ENCODE results near the gene PRR20G. TPM values are rescaled to one million over a fixed set of nuclear protein-coding genes. Genes with fewer than 3 reads are reported as not detected.

PRR20G gene
- total and polyA plus RNA-seq, 10 of the 15 experiments (the other 5 are each of a cell fraction or from before 2014, with no cell fraction given), result not detected

DNA sequence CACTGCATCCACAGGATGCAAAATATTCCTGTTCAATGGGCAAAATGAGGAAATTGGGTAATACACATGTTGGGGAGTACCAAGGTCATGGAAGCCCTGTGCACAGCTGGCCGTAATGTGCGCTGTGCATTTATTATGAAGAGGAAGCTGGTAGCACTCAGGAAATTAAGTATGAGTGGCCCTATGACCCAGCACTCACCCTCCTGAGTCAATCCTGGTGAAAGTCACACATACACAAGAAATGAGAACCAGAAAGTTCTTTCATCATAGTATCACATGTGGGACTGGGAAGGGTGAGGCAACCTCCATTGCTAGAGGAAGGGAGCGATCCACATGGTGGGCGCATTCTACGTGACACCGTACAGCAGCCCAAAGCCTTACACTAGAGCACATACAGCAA lies 11.4 kb upstream of the PRR20G start:
- Histone ChIP-seq H3K9ac (ENCODE audit: control insufficient read depth, insufficient read depth, low read length) (no peak overlapping the region), H3K4me2 (ENCODE audit: control insufficient read depth, insufficient read depth) (no peak overlapping the region), H3K27me3 (replicated peaks in 1 of 2; ENCODE audit: control insufficient read depth in 2 of 2, insufficient read depth in 2 of 2, low read length in 1 of 2) (no peaks in the 10 kb centered on the region), H3K9me3 (replicated peaks; ENCODE audit: control insufficient read depth, insufficient read depth, low read length) (no peaks in the 10 kb centered on the region; the same call in 2 of the 3 replicates), H3K4me3 (no peak overlapping the region), H2AFZ (ENCODE audit: control insufficient read depth, low read depth, low read length) (no peak overlapping the region), H3K27ac (ENCODE audit: control insufficient read depth, insufficient read depth) (no peak overlapping the region), H3K79me2 (ENCODE audit: control insufficient read depth, insufficient read depth, low read length) (no peaks in the 10 kb centered on the region), H3K4me1 (ENCODE audit: control insufficient read depth, insufficient read depth, low read length) (no peaks in the 10 kb centered on the region), H4K20me1 (ENCODE audit: control insufficient read depth, insufficient read depth) (no peaks in the 10 kb centered on the region), H3K36me3 (ENCODE audit: control insufficient read depth in 2 of 2, insufficient read depth in 2 of 2, low read length in 1 of 2) (no peaks in the 10 kb centered on the region)
- intact Hi-C loops (cut with micrococcal nuclease; ENCODE audit: unreplicated experiment) (no loop called here), in situ Hi-C loops (cut with MboI) (no loop called here)
- 72% methylated on average over 6 of the region's 6 CpGs for WGBS (ENCODE audit: insufficient coverage, insufficient replicate concordance, low lambda C conversion rate, missing lambda C conversion rate)
- RAD21 ChIA-PET (ENCODE audit: unreplicated experiment), result interaction anchor here (1.8 kb wide), 1 partner anchor 78 kb away, joined by 6 read pairs; no protein-coding TSS in a partner anchor
- POLR2A ChIA-PET, result no interaction called here
- FAIRE-seq, result no peak
- no TSS peak for BruUV-seq (replicated peaks)
- TF ChIP-seq, protein P1, sequence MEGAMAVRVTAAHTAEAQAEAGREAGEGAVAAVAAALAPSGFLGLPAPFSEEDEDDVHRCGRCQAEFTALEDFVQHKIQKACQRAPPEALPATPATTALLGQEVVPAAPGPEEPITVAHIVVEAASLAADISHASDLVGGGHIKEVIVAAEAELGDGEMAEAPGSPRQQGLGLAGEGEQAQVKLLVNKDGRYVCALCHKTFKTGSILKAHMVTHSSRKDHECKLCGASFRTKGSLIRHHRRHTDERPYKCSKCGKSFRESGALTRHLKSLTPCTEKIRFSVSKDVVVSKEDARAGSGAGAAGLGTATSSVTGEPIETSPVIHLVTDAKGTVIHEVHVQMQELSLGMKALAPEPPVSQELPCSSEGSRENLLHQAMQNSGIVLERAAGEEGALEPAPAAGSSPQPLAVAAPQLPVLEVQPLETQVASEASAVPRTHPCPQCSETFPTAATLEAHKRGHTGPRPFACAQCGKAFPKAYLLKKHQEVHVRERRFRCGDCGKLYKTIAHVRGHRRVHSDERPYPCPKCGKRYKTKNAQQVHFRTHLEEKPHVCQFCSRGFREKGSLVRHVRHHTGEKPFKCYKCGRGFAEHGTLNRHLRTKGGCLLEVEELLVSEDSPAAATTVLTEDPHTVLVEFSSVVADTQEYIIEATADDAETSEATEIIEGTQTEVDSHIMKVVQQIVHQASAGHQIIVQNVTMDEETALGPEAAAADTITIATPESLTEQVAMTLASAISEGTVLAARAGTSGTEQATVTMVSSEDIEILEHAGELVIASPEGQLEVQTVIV (IDR thresholded peaks at IDR 0.05; ENCODE audit: borderline replicate concordance, partially characterized antibody), result no peak
- TF ChIP-seq KLF5 (IDR thresholded peaks at IDR 0.05; ENCODE audit: partially characterized antibody) (no peak), PAX5 (IDR thresholded peaks at IDR 0.05; ENCODE audit: borderline replicate concordance, low read depth, low read length) (no peak), PKNOX1 (IDR thresholded peaks at IDR 0.05) (no peak), STAT1 (conservative IDR thresholded peaks at IDR 0.05) (no peak), DPF2 (IDR thresholded peaks at IDR 0.05) (no peak), TCF12 (IDR thresholded peaks at IDR 0.05; ENCODE audit: low read depth, low read length) (no peak), SMC3 (IDR thresholded peaks at IDR 0.05; ENCODE audit: borderline replicate concordance, low read length) (no peak), SMARCA5 (IDR thresholded peaks at IDR 0.05) (no peak)
- CTCF ChIA-PET, result no interaction called here
- DNase-seq (ENCODE audit: low read depth, low spot score), result no peak
- SMC1A ChIA-PET (ENCODE audit: uncharacterized antibody, unreplicated experiment), result no interaction called here
- ATAC-seq, result no peak
